ENCODE results near the gene HMOX2.

Gene HMOX2

DNA sequence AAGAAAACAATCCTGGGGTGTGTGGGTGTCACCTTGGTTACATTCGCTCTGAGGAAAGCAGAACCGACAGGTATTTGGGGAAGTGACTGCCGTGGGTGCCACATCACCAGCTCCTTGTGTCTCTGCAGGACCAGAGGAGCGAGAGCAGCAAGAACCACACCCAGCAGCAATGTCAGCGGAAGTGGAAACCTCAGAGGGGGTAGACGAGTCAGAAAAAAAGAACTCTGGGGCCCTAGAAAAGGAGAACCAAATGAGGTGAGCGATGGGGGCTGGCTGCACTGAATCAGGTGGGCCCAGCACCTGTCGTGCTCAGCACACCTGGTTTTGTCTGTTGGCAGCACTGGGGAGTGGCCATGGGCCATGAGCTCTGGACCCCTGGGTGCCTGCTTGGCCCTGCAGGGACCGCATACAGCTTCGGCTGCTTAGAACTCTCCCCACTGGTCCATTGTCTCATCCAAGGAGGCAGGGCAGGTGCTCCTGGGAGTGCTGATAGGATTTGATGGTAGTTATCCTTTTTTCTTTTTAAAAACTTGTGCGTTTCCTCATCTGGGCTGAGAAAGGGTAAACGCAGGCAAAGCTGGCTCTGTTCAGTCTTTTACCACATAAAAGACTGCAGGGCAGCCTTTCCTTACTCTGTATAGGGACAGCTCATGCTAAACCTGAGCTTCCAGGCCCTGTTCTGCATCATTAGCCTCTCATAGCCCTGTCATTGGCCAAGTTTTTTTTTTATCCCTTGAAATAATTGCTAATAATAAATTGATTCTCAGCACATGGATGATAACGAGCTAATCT lies 29.4 kb downstream of the HMOX2 start:
- no peak for DNase-seq (ENCODE audit: low spot score)

- DNase-seq (ENCODE audit: low spot score) = peak; percentile 77
These were observed 30.3 kb downstream of the HMOX2 start for GRCh38 chr16:4506450-4506849.

- no peak for DNase-seq (ENCODE audit: low spot score)
These were observed 31.6 kb downstream of the HMOX2 start for GRCh38 chr16:4507588-4508345.

GRCh38 chr16:4508806-4509205 lies 32.6 kb downstream of the HMOX2 start:
- no peak for DNase-seq (ENCODE audit: low spot score)

DNA sequence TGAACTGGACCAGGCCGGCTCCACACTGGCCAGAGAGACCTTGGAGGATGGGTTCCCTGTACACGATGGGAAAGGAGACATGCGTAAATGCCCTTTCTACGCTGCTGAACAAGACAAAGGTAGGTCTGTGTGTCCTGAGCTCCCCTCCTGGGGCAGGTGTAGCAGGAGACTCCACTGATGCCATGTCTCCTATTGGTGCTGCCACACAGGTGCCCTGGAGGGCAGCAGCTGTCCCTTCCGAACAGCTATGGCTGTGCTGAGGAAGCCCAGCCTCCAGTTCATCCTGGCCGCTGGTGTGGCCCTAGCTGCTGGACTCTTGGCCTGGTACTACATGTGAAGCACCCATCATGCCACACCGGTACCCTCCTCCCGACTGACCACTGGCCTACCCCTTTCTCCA lies 33.2 kb downstream of the HMOX2 start:
- no peak for DNase-seq (ENCODE audit: low spot score)

DNA sequence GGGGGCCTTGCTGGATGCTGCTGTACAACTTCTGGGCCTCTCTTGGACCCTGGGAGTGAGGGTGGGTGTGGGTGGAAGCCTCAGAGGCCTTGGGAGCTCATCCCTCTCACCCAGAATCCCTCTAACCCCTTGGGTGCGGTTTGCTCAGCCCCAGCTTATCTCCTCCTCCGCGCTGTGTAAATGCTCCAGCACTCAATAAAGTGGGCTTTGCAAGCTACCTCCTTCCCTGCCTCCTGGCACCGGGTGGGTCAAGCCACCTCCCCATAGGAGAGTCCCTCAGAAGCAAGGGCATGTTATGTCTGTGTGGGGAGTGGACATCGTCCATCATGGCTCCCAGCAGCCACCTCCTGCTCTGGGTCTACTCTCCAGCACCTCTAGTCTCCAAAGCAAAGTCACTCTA lies 33.9 kb downstream of the HMOX2 start:
- DNase-seq (ENCODE audit: low spot score) = no peak

GRCh38 chr16:4510747-4511426 lies 34.7 kb downstream of the HMOX2 start:
- no peak for DNase-seq (ENCODE audit: low spot score)

DNA sequence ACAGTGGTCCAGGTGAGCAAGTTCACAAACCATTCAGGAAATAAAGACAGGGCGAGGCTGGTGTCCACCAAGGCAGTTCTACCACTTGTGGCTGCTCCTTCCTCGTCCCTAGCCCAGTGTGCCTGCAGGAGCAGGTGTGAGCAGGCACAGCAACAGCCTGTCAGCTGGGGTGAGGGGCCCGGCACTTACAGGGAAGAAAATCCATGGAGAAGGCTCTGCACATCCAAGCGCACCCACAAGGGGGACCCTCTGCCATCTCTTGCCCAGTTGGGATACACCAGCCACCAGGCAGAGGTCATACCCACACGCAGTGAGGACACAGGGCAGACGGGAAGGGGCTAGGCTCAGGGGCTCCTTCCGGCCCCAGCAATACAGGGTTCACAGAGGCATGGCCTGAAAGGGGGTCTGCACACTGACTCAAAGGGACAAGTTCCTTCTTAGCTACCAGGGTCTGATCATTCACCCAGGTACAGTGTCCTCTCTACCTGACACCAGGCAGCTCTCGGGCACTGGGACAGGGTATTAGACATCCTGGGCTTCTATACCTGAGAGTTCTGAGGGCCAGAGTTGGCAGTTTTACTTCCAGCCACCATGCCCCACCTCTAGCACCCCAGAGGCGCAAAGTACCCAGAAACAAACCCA lies 35.4 kb downstream of the HMOX2 start:
- peak; percentile 63 for DNase-seq (ENCODE audit: low spot score)

DNA sequence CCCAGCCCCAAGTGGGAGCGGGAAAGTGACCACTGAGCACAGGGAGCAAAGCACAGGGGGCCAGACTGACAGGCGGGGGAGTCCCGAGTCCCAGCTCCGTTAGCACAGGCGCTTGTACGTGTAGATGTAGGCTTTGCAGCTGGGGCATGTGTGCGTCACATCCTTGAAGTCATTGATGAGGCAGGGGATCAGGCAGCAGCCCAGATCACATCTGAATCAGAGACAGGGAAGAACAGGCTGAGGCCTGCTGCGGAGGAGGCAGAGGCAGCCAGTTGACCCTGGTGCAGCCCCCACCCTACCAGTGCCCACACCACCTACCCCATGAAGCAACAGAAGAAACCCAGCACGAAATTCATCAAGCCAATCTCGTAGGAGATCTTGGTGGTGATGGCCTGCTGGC lies 36.3 kb downstream of the HMOX2 start:
- no peak for DNase-seq (ENCODE audit: low spot score)

GRCh38 chr16:4513086-4513860 lies 37.1 kb downstream of the HMOX2 start:
- DNase-seq (ENCODE audit: low spot score) = no peak

- no peak for DNase-seq (ENCODE audit: low spot score)
These were observed 37.7 kb downstream of the HMOX2 start for GRCh38 chr16:4513881-4514280.

- no peak for DNase-seq (ENCODE audit: low spot score)
These were observed 38.4 kb downstream of the HMOX2 start for GRCh38 chr16:4514606-4515005.

GRCh38 chr16:4515611-4516233 lies 39.5 kb downstream of the HMOX2 start:
- no peak for DNase-seq (ENCODE audit: low spot score)

GRCh38 chr16:4517812-4518680 lies 41.8 kb downstream of the HMOX2 start:
- no peak for DNase-seq (ENCODE audit: low spot score)

DNA sequence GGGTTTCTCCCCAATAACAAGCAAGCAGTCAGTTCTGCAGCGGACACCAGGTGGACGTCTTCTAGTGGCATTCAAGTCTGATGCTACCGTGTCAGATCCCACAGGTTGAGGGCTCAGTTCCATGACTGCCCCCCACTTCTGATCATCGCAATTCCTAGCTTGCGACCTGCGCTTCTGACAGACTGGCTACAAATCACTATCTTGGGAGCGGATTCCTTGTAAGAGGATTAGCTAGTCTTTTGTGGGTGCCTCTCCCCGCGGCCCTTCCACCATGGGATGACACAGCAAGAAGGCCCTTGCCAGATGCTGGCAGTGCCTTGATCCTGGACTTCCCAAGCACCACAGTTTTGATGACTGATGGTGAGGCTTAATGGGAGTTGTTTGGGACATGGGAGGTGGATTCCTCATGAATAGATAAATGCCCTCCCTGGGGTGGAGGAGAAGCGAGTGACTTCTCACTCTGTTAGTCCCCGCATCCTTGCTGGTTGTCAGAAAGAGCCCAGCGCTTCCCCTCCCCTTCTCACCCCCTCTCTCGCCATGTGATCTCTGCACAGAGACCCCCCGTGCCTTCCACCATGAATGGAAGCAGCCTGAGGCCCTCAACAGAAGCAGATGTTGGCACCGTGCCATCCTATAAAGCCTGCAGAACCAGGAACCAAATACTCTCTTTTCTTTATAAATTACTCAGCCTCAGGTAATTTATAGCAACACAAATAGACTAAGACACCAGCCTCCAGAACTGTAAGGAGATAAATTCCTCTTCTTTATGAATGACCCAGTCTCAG lies 43.3 kb downstream of the HMOX2 start:
- no peak for DNase-seq (ENCODE audit: low spot score)

GRCh38 chr16:4520913-4521312 lies 44.7 kb downstream of the HMOX2 start:
- DNase-seq (ENCODE audit: low spot score) = no peak

DNA sequence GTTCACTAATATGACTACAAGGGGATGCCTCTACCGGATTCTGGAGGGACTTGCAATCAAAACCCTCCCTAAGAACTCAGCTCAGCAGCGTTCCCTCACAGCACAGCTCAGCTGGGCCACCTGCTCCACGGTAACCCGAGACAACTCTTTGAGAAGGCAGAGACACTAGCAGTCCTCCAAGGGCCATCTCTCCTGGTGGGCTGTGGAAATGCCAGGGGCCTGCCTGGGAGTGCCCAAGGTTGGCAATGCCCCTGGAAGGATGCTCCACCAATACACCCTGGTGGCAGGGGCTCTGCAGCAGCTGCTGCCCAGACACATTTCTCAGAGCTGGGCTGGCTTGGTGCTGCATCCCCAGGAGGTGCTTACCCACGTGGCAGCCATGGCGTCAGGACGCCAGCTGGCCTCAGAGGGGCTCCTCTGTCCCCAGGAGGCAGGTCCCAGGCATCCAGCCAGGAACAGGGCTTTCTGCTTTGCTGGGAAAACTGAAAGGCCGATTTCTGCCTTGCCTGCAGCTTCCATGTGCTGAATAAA lies 45.9 kb downstream of the HMOX2 start:
- no peak for DNase-seq (ENCODE audit: low spot score)

GRCh38 chr16:4523686-4524085 lies 47.5 kb downstream of the HMOX2 start:
- no peak for DNase-seq (ENCODE audit: low spot score)

DNA sequence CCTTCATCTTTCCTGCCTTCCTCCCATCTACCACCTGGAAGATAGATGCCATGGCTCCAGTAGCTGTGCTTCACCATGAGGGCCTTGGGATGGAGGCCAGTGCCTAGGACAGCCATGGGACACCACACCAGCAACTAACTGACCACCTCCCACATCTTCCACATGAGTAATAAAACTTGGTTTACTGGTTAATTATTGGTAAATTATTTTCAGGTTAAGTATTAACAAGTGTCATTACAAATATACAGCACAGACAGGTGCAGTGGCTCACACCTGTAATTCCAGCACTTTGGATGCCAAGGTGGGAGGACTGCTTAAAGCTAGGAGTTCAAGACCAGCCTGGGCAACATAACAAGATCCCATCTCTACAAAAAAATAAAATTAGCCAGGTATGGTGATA lies 48.4 kb downstream of the HMOX2 start:
- DNase-seq (ENCODE audit: low spot score) = no peak

Data from hepatic stellate cell (primary cell).